Lung (tissue), 12 donors: ENCODE measurements around the gene GRIK3. TPM values are rescaled to one million over a fixed set of nuclear protein-coding genes. Genes with fewer than 3 reads are reported as not detected.

ENCODE experiments used
- ATAC-seq: fragments of 200-7000 bp; cut with Tn5 transposase; one replicate; pipeline ENCODE4 v1.9.1; 2020; ENCODE audit warnings: moderate number of reproducible peaks; ENCODE audit not compliant: insufficient read depth, low FRiP score
- DNase-seq, 3 donors: peaks; one replicate each; pipeline ENCODE4 v3.0.0-alpha.2; 2013 to 2017
- H3K27ac ChIP-seq, 2 donors: one replicate each; pipeline ENCODE4 v1.5.1; 2013; ENCODE audit warnings: mild to moderate bottlenecking in 2 of 2, moderate library complexity in 2 of 2, control low read depth in 1 of 2, inconsistent platforms in 1 of 2, low read depth in 1 of 2, low read length in 1 of 2
- H3K27me3 ChIP-seq, 3 donors: one replicate each; pipeline ENCODE4 v1.5.1; 2013; ENCODE audit warnings: low read length in 2 of 3; ENCODE audit not compliant: control insufficient read depth in 3 of 3, insufficient read depth in 3 of 3
- H3K36me3 ChIP-seq, 4 donors: one replicate each; pipeline ENCODE4 v1.5.1; 2013; ENCODE audit warnings: low read length in 4 of 4, mild to moderate bottlenecking in 1 of 4, moderate library complexity in 1 of 4; ENCODE audit not compliant: control insufficient read depth in 4 of 4, insufficient read depth in 4 of 4
- H3K4me1 ChIP-seq, 5 donors: one replicate each; pipeline ENCODE4 v1.5.1; 2013; ENCODE audit warnings: low read length in 5 of 5, mild to moderate bottlenecking in 2 of 5, moderate library complexity in 1 of 5; ENCODE audit not compliant: control insufficient read depth in 5 of 5, insufficient read depth in 5 of 5
- H3K4me3 ChIP-seq: one replicate; pipeline ENCODE4 v1.5.1; 2013; ENCODE audit warnings: mild to moderate bottlenecking, control low read depth, moderate library complexity
- H3K9ac ChIP-seq, 2 donors: one replicate each; pipeline ENCODE4 v1.5.1; 2013; ENCODE audit warnings: low read length in 2 of 2, control low read depth in 1 of 2; ENCODE audit not compliant: insufficient read depth in 1 of 2
- H3K9me3 ChIP-seq, 4 donors: one replicate each; pipeline ENCODE4 v1.5.1; 2013; ENCODE audit warnings: low read length in 3 of 4, mild to moderate bottlenecking in 1 of 4, moderate library complexity in 1 of 4; ENCODE audit not compliant: control insufficient read depth in 4 of 4, insufficient read depth in 3 of 4
- WGBS, 2 donors: extraction: QIAGEN DNeasy Blood & Tissue Kit; methylation state at CpG; one replicate each; pipeline ENCODE4 v1.1.7; 2013; 5-methylcytosine and 5-hydroxymethylcytosine counted together
- polyA plus RNA-seq, 2 donors: library from polyadenylated mRNA; stranded (reverse); fragments of 200-250 nt; gene quantifications; one replicate each; pipeline ENCODE4 v1.2.1, GENCODE V29; 2013
- total RNA-seq, 2 donors: library from RNA; depleted of rRNA in 1 of 2; stranded (reverse); fragments of >200 nt in 1 of 2; gene quantifications; one replicate each; pipeline ENCODE4 v1.2.1, GENCODE V29; 2014 to 2021
- TF ChIP-seq, protein P1 (sequence below): IDR thresholded peaks from 2 replicates; pipeline ENCODE4 v1.5.1; 2012; ENCODE audit warnings: mild to moderate bottlenecking; ENCODE audit errors: control extremely low read depth, extremely low read depth
- donor health status: control.
- donor health status: control.
- donor health status: Bipolar disorder and iron deficiency.
- donor health status: healthy.
- donor health status: DM: yes; HTN: yes; CAD: no.

Gene GRIK3
- total and polyA plus RNA-seq, 4 donors: 0.01 to 0.40 (median 0.07) TPM

DNA sequence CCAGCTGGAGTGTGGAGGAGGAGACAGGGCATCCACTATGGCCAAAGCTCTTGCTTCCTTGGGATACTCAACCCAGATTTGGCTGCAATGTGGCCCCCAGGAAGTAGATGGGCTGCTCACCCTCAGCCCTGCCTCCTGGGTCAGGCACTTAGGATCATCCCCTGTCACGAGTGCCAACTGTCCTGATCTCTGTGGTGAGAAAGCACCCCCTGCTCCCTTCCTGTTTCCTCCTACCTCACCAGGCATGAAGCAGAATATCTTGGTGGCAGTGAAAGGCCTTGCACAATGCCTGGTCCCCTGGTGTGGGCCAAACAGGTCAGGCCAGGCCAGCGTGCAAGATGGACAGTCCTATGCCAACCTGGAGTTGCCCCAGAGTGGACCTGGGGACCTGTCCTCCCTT, 211.7 kb downstream of the GRIK3 start:
- Histone ChIP-seq H3K9ac (no peak overlapping the region), H3K27ac (no peak overlapping the region), H3K27me3 (peaks cover 0 to 12% (median 0%) of the 10 kb centered on the region in 3 donors), H3K9me3 (peaks cover 0 to 6% (median 0%) of the 10 kb centered on the region in 4 donors), H3K4me3 (no peak overlapping the region), H3K4me1 (peaks cover 0 to 10% (median 0%) of the 10 kb centered on the region in 5 donors), H3K36me3 (no peaks in the 10 kb centered on the region)
- ATAC-seq (no peak), DNase-seq (no peak)
- 49 to 58% methylated on average over 2 of the region's 2 CpGs for WGBS, 2 donors
- TF ChIP-seq, protein P1, sequence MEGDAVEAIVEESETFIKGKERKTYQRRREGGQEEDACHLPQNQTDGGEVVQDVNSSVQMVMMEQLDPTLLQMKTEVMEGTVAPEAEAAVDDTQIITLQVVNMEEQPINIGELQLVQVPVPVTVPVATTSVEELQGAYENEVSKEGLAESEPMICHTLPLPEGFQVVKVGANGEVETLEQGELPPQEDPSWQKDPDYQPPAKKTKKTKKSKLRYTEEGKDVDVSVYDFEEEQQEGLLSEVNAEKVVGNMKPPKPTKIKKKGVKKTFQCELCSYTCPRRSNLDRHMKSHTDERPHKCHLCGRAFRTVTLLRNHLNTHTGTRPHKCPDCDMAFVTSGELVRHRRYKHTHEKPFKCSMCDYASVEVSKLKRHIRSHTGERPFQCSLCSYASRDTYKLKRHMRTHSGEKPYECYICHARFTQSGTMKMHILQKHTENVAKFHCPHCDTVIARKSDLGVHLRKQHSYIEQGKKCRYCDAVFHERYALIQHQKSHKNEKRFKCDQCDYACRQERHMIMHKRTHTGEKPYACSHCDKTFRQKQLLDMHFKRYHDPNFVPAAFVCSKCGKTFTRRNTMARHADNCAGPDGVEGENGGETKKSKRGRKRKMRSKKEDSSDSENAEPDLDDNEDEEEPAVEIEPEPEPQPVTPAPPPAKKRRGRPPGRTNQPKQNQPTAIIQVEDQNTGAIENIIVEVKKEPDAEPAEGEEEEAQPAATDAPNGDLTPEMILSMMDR: no peak

DNA sequence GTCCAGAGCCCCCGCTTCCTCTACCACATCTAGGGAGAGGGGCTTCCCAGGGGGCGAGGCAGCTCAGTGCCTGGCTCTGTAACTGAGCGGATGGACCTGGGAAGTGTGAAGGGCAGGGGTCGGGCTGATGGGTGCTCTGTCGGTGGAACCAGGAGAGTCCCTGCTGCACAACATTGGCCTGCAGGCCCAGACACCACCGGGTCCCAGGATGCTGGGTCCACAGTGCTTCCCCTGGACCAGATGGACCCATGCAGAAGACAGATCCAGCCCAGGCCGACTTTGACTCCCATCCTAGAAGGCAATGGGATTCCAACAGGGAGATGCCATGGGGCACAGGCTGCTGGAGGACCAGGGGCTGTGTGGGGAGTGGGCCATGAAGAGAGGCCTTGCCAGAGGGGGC, 212.9 kb downstream of the GRIK3 start:
- H3K9me3 ChIP-seq: peaks cover 0 to 3% (median 0%) of the 10 kb centered on the region in 4 donors
- TF ChIP-seq, protein P1: no peak
- H3K36me3 ChIP-seq: no peaks in the 10 kb centered on the region
- H3K4me1 ChIP-seq: peaks cover 0 to 10% (median 0%) of the 10 kb centered on the region in 5 donors
- H3K27ac ChIP-seq: no peak overlapping the region
- ATAC-seq (no peak), DNase-seq (no peak)
- H3K4me3 ChIP-seq: no peak overlapping the region
- H3K9ac ChIP-seq: no peak overlapping the region
- 82 to 88% methylated on average over 7 of the region's 7 CpGs for WGBS, 2 donors
- H3K27me3 ChIP-seq: peaks cover 0 to 9% (median 0%) of the 10 kb centered on the region in 3 donors

DNA sequence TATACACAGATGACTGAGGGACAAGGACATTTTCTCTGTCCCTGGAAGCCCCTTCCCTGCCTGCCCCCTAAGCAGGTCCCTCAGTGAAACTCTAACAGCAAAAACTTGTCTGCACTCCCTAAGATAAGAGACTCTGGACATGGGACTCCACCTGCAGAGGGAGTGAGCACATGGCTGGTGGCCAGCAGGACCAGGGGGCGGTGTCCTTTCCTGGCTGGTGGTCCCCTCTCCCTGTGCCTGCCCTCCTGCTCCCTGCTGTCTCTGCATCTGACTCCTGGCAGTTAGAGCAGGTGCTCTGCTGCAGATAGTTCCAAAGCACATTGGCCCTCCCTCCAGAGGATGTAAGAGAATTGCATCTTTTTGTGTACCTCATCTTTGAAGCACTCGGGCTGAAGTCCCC, 215.5 kb downstream of the GRIK3 start:
- WGBS, 2 donors: 60 to 71% methylated on average over 2 of the region's 2 CpGs
- no peak overlapping the region for H3K9ac ChIP-seq
- peaks cover 0 to 11% (median 3%) of the 10 kb centered on the region in 3 donors for H3K27me3 ChIP-seq
- DNase-seq (no peak), ATAC-seq (no peak)
- peaks cover 0 to 3% (median 0%) of the 10 kb centered on the region in 4 donors for H3K9me3 ChIP-seq
- no peaks in the 10 kb centered on the region for H3K36me3 ChIP-seq
- TF ChIP-seq, protein P1: no peak
- H3K4me3 ChIP-seq: no peak overlapping the region
- no peaks in the 10 kb centered on the region for H3K4me1 ChIP-seq
- H3K27ac ChIP-seq: no peak overlapping the region

DNA sequence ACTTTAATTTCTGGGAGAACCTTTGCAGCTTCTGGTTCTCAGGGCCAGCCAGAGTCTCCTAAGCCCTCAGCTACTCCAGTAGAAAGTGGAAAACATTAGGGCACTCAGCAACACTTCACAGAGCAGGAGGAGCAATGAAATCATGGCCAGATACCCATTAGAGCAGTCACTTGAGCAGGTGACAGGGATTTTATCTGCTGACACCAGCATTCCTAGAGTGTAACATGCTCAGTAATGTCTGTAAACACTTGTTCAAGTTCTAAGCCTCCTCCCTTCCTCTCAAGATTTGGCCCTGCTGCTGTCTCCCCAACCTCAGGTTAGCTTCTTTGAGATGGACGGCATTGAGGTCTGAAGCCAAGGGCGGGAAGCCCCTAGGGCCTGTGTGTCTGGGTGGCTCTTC, 218.0 kb downstream of the GRIK3 start:
- Histone ChIP-seq H3K27me3 (peaks cover 0 to 11% (median 3%) of the 10 kb centered on the region in 3 donors), H3K4me1 (no peaks in the 10 kb centered on the region), H3K36me3 (no peaks in the 10 kb centered on the region), H3K27ac (no peak overlapping the region), H3K9me3 (no peaks in the 10 kb centered on the region), H3K4me3 (no peak overlapping the region), H3K9ac (no peak overlapping the region)
- TF ChIP-seq, protein P1: no peak
- DNase-seq (no peak), ATAC-seq (no peak)
- 87 to 95% methylated on average over 2 of the region's 2 CpGs for WGBS, 2 donors
